NAMALWA (cell line): ENCODE measurements around the gene GFOD1.
"Not testable (repeated sequence)": the region's sequence is repeated elsewhere in the genome, so short reads cannot be mapped to it uniquely, and the experiment has no call there.

Experiments used
- DNase-seq: peaks from one replicate; pipeline ENCODE4 v3.0.0-alpha.2; 2015; ENCODE audit warnings: low spot score

Gene GFOD1

GRCh38 chr6:13463941-13464340 lies 23.5 kb downstream of the GFOD1 start:
- DNase-seq: no peak

DNA sequence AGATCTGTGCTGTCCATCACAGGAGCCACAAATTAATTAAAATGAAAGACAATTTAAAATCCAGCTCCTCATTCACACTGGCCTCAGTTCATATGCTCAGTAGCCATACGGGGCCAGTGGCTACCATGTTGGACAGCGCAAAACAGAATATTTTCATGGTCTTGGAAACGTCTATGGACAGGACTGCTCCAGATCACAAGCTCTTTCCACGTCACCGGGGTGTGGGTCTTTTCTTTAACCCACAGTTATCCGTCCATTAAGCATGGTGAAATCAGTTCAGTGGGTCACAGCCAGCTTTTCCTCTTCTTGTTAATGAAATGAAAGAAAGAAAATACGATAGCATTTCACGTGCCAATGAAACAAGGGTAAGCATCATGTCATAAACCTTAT lies 24.1 kb downstream of the GFOD1 start:
- no peak for DNase-seq

DNA sequence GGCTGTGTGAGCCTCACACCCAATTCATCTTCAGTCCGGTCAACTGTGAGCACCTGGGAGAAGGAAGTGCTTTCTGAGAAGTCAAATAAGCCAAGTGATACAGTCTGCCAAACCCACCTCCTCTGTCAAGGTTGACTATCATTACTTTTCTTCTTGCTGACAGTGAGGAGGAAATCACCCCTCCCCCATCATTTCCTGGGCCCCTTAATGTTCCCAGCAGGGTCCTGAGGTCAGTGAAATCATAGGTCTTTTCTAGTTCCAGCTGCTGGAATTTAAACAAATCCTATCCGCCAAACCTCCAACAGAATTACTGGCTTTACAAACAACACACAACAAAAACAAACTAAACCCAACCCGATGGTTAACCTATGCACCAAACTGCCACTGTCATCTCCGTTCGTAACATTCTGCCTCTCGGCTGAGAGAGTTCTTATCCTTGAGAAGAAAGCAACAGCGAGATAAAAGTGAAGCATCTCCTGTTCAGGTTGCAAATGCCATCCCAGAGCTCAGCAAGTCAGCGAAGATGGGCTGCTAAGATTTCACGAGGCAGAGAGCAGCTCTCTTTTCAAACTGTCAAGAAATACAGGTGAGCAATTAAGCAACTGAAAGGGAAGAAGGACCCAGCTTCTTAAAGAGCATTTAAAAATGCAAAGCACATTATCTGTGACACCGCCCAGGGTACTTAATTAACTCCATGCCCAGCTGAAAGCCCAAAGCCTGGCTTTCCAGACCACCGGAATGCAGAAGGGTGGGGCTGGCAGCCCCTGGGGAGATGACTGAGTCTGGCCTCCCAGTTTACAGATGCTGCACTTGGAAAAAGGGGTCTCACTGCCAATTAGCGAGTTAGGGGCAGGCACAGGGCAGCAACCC lies 24.7 kb downstream of the GFOD1 start:
- peak; percentile 44 for DNase-seq

GRCh38 chr6:13461805-13462204 lies 25.6 kb downstream of the GFOD1 start:
- no peak for DNase-seq

DNA sequence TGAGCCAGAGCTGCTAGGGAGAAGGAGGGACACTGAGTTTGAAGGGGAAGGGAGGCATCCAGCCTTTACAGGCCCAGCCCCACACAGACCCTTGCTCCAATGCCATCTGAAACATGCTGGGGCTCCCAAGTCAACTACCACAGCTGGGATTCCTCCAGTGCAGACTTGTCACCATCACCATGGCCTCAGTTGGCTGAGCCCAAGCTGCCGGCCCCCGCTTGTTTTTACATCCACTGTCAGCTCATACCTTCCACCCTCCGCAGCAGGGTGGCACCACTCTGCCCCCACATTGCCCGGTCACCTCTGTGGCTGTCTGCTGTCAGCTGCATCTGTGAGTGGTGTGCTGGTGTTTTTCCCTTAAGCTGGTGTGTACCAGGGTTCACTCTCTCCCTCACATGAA lies 26.1 kb downstream of the GFOD1 start:
- DNase-seq: no peak

DNA sequence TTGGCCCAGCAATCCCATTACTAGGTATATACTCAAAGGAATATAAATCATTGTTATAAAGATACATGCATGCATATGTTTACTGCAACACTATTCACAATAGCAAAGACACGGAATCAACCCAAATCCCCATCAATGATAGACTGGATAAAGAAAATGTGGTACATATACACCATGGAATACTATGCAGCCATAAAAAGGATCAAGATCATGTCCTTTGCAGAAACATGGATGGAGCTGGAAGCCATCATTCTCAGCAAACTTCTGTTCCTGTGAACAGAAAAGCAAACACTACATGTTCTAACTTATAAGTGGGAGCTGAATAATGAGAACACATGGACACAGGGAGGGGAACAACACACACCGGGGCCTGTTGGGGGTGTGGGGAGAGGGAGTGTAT lies 27.1 kb downstream of the GFOD1 start:
- DNase-seq: not testable (repeated sequence)

GRCh38 chr6:13457577-13457976 lies 29.8 kb downstream of the GFOD1 start:
- DNase-seq: no peak

DNA sequence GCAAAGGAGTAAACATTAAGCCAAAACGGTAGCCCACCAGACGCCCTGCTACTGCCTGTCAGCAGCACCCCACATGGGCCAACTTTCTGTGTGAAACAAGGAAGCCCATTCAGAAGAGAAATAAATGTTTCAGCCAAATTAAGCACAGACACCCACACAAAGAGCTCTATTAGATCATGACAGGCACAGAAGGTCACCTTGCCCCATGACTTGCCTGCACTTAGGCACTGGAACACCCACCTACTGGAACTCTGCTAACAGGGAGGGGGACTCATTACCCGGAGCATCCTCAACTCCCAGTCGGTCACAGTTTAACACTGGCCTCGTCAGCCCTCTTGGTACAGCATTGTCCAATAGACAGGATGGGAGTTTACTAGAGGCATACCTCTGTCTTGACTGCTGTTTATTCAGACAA lies 31.8 kb downstream of the GFOD1 start:
- no peak for DNase-seq

DNA sequence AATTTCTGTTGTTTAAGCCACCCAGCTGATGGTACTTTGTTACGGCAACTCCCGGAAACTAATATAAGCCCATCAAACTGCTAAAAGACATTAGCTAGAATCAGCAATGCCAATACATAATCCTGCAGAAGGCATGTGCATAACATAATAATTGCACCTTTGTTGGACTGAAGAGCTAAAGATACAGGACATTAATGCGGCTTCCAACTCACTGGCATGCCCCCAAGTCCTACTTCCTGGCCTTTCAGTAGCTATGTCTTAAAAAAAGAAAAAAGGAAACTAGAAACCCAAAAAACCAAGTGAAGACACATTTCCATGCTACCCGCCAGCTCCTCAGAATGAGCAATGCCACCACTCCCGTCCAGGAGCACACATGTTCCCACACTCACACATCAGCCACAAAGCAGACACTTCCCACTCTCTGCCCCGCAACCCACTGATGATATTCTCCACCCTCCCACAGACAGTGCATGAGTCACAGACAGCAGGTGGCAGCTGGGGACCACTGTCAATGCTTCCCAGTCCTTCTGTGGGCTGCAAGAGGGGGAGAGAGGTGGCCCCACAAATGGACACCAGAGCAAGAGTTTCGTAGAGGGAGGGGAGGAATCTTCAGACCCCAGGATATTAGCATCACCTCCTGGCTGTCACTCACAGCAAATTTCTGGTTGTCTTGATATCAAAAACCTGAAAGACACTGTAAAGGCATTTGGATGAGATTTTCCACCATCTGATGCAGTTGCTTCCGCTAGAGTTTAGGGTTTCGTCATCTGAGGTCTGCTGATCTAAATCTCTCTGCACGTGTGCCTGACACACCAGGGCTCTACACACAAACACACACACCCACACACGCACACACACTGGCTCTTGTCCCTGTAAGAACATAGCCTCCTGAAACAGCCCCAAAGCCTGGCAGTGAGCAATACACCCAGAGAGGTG lies 32.8 kb downstream of the GFOD1 start:
- DNase-seq: no peak

GRCh38 chr6:13453771-13454251 lies 33.6 kb downstream of the GFOD1 start:
- no peak for DNase-seq

GRCh38 chr6:13453153-13453552 lies 34.2 kb downstream of the GFOD1 start:
- no peak for DNase-seq

GRCh38 chr6:13452346-13453117 lies 34.9 kb downstream of the GFOD1 start:
- DNase-seq: no peak

GRCh38 chr6:13451181-13451895 lies 36.1 kb downstream of the GFOD1 start:
- DNase-seq: no peak

DNA sequence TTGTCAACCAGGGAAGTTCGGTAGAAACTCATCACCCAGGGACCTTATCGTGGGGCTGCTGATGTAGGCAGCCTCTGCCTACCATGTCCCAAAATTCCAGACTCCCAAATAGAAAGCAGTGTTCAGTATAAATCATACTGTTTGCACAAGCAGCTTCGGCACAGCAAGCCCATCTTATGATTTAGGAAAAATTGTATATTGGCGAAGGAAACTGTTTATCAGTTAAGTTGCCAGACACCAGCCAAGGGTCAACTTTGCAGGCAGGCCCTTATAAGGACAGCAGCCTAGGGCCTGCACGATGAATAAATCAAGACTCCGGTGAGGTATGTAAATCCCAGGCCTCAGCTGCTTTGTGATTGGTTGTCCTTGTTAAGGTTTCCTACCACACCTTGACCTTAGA lies 36.8 kb downstream of the GFOD1 start:
- DNase-seq: no peak

GRCh38 chr6:13447949-13448724 lies 39.3 kb downstream of the GFOD1 start:
- DNase-seq: no peak

GRCh38 chr6:13446381-13446780 lies 41.0 kb downstream of the GFOD1 start:
- DNase-seq: no peak

DNA sequence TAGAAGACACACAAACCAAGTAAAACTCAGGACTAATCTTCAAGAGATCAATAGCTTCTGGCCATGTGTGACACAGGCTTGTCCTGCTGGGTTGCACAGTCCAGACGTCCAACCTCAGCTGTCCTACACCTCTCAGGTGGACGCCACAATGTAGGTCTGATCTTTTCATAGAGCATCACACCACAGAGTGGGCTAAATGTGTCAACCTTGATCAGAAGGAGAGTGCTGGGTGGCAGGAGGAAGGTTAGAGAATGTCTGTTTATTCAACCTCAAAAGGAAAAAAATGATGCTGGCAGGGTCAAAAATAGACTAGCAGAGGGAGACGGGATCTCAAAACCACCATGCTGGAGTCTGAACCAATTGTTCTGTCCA lies 41.7 kb downstream of the GFOD1 start:
- DNase-seq: no peak

GRCh38 chr6:13445005-13445743 lies 42.2 kb downstream of the GFOD1 start:
- DNase-seq: peak; percentile 57

GRCh38 chr6:13444604-13445003 lies 42.8 kb downstream of the GFOD1 start:
- no peak for DNase-seq

- not testable (repeated sequence) for DNase-seq
Observed at GRCh38 chr6:13443978-13444377, 43.4 kb downstream of the GFOD1 start.
